ENCODE measurements around the gene ARSJ.
"Not testable (repeated sequence)": the region's sequence is repeated elsewhere in the genome, so short reads cannot be mapped to it uniquely, and the experiment has no call there.

The ARSJ gene

DNA sequence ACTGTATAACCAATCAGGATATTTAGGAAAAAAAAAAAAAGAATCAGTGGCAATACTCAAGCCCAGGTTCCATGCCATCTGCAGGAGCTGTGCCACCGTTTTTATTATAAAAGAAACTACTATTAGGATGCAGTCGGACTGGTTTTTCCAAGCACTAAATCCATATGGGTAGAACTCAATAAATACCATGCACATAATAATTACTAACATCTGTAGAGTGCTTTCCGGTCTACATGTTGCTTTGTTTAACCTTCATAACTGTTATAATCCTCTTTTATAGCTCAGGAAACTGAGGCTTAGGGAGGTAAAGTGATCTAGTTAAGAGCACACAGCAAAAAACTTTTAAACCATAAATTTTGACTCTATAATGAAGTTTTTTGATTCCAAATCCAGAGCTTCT is 24.0 kb downstream of the ARSJ start:
- no peak for DNase-seq

DNA sequence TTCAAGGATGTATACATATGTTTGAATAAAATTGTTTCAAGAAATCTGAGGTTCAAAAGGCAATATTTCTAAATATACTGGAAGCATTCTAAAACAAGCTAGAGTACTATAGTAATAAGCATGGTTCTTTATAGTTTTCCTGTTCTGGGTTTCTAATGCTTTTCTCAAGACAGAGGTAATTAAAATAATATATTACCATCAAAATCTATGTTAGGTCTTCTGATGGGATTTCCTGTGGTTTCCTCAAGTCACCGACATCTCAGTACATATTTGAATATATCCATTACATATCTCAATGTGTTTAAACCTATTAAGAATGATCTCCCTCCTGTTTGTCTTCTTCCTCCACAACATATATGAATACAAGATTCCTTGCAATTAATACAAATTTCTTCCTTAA is 25.6 kb downstream of the ARSJ start:
- no peak for DNase-seq

DNA sequence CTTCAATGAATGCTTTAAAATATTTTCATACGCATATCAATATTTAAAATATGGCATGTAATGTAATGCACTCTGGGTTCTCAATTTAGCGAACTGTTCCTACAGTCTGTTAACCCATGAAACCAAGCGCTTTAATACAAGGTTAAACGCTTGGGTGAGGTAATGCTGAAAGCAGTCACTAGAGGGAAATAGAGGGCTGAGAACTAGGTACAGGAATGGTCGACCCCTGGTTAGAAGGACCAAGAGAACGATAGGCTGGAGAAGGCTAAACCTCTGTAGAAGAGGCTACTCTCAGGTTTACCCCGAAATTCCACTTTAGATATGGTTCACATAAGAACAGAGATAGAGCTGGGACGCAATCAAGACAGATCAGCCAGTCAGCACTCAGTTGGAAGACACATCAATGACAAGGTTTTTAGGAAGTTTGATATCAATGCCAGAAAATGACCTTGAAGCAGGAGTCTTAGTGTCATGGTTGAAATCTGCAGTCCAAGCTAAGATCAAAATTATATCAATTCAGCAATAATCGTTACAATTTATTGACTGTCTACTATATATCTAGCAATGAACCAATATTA is 26.9 kb downstream of the ARSJ start:
- peak; percentile 67 for DNase-seq

DNA sequence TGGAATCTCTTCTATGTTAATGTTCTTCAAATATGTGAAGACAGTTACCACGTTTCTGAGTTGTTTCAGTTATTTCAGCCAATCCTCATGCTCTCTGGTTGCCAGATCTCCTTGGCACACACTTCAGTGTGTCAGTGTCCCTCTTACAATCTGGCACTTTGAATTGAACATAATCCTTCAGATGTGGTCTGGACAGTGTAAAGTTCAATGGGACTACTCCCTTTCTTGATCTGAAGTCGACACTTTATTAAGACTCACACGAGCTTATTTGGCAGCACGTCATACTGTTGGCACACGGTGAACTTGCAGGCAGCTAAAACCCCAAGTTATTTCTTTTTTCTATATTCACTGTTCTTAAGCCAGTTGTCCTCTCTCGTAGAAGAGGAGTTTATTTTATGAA is 28.2 kb downstream of the ARSJ start:
- no peak for DNase-seq

DNA sequence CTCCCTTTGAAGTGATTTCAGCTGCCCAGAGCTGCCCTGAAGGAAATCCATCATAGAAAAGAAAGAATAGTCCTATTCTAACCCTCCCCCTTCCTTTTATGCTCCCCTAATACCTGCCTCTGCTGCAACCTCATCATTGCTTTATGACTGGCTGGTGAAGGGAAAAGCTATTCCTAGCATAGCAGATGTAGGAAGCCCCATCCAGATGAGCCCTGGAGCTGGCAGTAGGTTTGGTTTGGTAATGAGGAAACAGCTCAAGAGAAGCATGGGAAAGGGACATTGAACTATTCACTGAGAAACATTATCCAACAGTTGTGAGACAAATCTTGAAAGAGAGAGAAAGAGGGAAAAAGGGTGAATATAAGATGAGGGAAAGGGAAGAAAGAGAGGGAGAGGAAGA is 29.2 kb downstream of the ARSJ start:
- no peak for DNase-seq

DNA sequence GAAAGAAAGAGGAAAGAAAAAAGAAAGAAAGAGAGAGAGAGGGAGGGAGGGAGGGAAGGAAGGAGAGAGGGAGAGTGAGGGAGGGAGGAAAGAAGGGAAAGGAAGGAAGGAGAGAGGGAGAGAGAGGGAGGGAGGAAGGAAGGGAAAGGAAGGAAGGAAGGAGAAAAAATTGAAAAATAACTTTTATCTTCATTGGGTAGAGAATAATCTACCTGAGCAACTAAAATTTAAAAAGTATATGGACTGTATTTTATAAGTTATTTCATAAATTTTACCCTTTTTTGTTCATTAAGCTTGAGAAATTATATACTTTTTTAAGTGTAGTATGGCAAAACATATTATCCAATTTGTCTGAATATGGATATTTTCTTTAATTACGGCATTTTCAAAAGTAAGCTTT is 32.0 kb downstream of the ARSJ start:
- DNase-seq, result no peak

DNA sequence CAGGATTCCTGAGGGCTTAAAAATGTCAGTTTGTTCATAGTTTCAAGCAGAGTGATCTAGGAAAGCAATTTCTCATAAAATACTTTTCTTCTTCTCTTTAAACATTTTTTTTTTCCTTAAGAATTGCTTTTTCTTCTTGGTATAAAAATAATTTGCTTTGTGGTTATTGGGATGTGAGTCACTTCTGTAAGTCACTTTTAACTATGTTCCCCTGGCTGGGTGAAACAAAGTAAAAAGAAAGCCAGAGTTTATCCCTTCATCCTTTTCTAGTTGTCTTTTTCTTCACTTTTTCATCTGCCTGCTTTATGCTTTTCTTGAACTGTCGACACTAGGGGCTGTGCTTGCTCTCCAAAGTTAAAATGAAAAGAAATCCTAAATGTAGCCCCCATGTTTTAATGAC is 33.5 kb downstream of the ARSJ start:
- DNase-seq, result no peak

DNA sequence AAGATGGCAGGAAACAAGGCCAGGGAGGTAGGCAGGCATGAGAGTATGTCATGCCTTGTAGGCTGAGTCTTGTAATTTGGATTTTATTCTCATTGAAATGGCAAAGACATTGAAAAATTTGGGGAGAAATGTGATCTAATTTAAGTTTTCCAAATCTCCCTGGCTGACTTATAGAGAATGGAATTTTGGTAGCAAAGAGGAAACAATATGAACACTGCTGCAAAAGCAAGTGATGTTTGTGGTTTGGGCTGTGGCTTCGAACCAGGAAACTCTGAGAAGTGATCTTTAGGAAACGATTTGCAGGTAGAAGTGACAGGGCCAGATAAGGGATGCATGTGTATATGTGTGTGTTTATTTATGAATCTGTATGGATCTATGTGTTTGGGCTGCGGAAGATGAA is 35.6 kb downstream of the ARSJ start:
- no peak for DNase-seq

DNA sequence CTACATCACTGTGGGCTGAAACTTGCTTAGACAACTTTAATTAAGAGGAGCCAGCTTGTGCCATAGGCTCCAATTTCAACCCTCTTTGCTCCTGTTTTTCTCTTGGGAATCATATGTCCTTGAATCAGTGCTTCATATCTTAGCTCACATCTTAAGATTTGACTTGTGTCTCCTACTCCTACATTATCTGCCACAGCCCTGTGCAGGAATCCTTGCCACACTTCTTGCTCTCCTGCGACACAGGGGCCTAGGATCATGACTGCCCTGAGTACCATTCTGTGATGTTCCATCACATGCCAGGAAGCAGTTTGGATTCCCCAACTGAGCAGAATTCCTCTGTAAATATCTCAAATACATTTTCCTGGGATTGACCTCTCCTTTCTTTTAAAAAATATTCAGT is 36.4 kb downstream of the ARSJ start:
- no peak for DNase-seq

DNA sequence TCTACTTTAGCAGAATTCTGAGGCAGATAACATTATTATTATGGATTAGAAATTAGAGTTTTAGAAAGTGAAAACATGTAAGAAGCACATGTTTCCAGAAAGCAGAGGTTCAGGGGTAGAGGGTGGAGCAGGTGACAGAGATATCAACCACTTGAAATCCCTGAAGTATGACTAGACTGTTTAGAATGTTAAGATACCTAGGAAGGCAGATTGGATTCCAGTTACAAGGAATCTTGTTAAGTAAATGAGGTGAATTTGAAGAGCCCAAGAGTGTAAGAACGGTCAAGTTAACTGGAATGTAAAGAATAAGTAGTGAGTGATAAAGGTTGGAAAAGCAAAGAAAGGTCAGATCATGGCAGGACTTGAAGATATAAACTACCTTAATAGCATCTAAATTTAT is 37.6 kb downstream of the ARSJ start:
- DNase-seq, result no peak

DNA sequence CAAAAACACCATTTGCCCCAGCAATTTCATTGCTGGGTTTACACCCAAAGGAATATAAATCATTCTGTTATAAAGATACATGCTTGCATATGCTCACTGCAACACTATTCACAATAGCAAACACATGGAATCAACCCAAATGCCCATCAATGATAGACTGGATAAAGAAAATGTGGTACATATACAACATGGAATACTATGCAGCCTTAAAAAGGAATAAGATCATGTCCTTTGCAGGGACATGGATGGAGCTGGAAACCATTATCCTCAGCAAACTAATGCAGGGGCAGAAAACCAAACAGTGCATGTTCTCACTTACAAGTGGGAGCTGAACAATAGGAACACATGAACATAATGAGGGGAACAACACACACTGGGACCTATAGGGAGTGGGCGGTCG is 39.3 kb downstream of the ARSJ start:
- not testable (repeated sequence) for DNase-seq

DNA sequence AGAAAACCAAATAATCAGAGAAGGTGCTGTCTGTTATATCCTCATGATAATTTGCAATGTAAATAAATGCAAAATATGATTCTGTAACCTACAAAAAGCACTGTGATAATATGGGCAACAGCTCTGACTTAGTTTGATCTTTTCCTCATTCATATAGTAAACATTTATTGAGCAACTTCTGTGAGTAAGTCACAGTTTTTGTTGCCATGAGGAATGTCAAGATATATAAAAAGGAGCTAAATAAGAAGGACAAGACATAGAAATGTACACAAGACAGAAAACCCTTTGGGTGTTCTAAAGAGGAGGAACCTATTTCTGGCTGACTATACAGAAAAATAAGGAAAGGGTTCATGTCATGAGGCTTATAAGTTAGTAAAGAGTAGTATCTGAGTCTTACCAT is 44.3 kb downstream of the ARSJ start:
- DNase-seq, result no peak

DNA sequence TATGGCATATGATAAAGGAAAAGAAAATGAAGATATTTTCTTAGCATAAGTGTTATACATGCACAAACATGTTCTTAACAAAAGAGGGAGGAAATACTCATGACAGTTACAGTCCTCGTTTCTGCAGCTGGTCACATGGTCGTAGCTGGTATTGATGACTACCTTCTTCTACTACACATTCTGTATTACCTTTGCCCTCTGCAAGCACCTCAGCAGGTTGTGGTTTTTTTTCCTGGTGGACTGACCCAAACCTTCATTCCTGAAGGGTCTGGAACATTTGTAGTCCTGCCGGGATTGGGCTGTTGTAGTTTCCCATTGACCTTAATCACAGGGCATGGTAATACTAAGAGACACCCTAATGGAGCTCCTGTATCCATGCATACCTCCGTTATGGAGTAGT is 54.7 kb downstream of the ARSJ start:
- not testable (repeated sequence) for DNase-seq

DNA sequence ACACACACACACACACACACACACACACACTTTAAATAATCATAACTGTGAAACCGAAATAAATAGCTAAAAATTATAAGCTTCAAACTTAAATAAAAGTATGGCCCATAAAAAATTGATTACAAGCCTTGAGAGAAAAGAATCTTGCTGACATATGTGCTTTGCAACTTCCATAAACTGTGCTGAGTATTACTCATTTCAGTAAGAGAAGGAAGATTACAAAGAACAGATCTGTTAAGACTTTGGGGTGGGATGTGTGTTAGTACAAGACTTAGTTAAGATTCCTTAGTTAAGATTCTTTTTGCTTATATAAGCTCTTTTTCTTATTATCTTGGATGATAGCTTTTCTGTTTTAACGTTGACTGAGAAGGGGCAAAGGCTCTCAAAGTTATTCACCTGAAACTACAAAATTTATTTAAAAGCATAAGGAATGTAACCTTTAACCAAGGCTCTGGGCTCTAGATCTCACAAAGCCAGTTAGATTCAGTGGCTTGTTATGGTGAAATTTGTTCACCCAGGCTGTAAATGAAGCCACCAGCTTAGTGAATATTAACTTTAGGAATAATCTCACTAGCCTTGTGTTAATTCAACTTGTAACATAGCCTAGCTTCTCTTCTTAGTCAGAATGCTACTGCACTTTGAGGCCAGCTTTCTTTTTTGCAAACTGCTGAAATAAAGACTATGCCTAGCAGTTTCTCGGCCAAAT is 58.2 kb downstream of the ARSJ start:
- DNase-seq, result no peak

DNA sequence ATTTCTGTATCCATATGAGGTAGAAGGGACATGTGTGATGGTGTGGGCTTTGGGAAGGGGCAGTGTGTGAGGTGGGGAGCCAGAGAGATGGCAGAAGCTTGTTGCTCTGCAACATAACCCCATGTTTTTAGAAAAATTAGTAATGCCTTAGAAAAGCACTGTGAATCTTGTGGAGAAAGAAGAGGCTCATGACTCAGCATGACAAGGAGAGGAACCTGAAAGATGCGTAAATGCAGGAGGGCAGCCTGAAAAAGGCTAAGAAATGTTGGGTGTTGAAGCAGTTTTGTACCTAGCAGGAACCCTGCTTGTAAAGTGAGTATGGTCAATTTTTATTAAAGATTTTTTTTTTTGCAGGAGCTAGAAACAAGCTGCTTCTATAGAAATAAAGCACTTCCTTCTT is 59.8 kb downstream of the ARSJ start:
- DNase-seq, result no peak

DNA sequence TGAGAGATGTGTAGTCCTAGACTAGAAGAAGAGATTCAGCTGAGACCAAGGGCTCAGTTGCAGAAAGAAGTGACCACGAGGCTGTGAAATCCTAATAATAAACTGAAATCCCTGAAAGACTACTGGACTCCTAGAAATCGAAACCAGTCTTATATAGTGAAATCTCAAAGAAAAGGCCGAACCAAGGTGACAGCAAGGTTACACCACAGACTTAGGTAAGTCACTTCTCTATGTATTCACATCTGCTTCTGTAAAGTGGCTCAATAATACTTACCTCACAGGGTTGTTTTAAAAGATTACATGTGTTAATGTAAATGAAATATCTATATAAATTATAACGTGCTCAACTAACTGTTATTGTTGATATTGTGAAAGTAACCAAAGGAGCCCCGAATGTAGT is 60.3 kb downstream of the ARSJ start:
- DNase-seq, result no peak

DNA sequence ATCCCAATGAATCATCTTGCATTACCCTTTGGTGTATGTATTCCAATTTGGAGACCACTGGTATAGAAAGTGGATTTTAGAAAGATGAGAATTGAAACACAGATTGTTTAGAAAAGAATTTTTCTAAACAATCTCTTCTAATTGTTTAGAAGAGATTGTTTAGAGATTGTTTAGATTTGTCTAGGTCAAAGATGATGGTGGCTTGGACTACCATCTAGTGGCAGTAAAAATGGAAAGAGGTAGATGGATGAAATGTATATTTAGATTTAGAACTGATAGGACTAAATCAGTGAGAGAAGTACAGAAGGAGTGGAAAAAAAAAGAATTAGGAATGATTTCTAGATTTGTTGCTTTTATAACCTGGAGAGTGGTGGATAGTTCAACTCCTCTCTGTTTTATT is 70.6 kb downstream of the ARSJ start:
- peak; percentile 3 for DNase-seq

DNA sequence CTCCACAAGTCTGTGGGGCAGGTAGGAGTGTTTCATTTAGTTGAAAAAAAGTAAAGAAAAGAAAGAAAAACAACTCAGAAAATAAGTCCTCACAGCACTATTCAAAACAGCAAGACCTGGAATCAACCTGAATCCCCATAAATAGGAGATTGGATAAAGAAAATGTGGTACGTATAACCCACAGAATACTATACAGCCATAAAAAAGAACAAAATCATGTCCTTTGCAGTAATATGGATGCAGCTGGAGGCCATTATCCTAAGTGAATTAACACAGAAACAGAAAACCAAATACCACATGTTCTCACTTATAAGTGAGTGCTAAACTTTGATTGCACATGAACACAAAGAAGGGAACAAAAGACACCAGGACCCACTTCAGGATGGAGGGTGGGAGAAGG is 71.9 kb downstream of the ARSJ start:
- DNase-seq, result no peak

DNA sequence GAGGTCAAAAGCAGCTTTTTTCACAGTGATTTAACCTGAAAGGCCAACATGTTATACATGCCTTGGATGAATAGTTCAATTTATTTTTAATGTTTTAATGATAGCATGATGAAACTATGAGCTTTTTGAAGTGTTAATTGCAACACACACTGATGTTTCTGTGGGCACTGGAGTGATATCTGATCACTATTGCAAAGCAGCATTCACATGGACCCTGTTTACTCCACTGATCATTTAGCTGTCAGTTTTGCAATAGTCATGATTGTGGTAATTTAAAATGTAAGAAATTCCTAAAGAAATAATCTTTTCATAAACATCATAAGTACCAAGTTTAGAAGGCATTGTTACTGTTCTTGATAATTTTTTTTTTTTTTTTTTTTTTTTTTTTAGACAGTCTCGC is 74.1 kb downstream of the ARSJ start:
- DNase-seq, result no peak

DNA sequence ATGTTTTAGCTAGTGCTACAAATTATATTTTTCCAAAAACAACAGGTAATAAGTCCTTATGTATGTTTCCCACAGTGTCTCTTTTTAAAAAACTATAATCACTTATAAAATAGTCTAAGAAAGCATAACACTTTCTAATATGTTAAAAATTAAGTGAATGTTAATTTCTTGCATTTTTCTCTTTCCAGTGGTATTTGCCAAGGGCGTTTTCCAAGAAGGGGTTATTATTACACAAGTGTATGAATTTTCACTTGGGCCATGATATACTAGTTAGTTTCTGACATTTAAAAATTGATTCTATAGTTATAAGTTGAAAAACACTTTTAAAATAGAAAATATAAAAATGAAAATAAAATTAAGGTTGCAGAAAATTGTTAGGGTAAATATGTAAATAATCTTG is 74.6 kb downstream of the ARSJ start:
- DNase-seq, result no peak

DNA sequence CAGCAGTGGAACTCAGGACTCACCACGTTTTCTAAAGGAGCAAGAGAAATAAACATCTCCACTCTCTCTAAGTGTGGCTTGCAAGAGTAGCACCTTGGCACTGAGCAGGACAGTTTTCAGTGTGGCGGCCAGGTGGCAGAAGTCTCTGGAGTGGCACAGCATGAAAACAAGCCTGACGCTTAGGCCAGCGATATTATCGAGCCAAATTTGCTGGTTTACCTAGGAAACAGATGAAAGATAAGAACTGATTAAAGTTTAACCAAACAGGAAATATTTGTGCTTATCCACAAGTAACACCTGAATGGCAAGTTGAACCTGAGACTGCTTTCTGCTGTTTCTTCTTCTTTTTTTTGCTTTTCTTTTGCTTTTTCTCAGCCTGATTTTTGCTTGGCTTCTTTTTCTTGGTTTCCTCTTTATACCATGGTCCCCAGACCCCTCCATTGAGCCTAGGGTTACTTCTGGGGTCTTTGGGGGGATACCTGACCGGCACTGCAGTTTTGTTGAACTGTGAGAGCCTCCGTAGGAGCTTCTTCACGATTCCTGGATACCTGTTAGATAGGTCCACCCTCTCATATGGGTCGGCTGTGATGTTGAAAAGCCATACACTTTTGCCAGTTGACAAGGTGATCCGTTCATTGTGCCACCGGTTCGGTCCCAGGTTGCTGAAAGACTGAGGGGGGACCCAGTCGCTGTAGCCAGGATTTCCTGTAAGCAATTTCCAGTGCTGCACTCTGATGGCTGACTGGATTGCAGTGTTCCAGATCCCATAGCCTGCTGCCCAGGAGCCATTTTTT is 77.3 kb downstream of the ARSJ start:
- DNase-seq, result no peak

DNA sequence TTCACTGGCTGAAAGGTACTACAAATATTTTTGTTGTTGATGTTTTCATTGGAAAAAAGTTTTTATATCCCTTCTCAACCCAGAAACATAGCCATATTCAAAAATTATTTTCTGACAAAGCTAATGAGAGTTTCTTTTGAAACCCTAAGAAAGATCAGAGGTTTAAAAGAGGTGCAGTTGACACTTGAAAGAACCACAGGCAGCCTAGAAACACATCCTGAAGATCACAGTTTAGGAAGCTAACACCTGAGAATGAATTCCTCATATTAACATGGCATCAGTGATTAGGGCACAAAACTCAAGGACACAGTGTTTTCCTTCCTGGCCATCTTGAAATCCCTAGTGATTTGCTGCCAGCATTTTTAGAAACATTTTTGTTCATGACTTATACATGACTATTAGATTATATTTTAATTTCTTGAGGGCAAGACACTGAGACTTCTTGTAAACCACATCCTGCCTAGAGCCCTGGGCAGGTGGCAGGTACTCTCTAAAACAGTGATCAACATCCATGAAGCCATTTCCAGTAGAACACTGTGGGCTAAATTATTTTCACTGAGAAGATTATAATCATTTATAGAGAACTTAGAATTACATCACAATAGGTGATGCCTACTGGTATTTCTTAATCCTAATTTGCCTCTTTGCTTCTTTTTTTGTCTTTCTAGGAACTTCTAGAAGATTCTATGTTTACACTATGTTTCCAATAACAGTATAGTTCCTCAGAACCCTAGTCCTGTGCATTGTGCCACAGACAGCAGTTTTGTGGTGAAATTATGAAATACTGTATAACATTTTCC is 80.0 kb downstream of the ARSJ start:
- peak; percentile 6 for DNase-seq

DNA sequence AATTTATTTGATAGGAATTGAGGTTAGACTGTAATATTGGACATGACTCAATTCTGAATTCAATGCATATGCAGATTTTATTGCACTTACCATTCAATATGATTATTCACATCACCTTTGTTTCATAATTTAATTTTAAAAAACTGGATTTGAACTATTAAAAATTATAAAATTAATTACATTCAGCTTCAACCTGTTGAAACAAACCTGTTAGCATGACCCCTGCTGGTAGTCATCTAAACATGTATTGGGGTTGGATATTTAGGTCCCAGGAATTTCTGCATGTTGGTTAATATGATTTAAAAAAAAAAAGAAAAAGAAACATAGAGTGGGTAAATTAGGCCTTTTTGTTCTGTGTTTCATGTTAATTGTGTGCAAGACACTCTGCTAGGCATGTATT is 85.9 kb downstream of the ARSJ start:
- peak; percentile 6 for DNase-seq

DNA sequence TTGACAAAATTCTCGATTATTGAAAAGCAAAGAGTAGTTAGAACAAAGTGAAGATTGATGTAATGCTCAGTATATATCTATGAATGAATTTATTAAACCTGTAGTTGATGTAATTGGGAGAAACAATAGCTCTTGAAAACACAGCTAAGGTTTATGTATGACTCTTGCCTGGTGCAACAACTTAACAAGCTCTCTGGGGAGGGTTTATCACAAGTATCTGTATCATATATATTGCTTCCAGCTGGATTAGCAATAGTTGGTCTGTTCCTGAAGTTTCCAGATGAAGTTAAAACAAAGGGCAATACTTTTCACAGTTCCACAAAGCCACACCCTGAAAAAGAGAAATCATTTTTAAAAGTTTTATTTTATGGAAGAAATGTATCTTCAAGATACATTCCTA is 91.4 kb downstream of the ARSJ start:
- DNase-seq, result no peak
